Upper lobe of right lung (tissue), 1 donor: Measurements from ENCODE around the gene TRPV5. TPM values are rescaled to one million over a fixed set of nuclear protein-coding genes. Genes with fewer than 3 reads are reported as not detected.

Experiments used
- ATAC-seq: fragments of 200-7000 bp; cut with Tn5 transposase; one replicate; pipeline ENCODE4 v1.9.1; 2020; ENCODE audit warnings: mild to moderate bottlenecking, moderate library complexity
- DNase-seq: peaks from one replicate; pipeline ENCODE4 v3.0.0-alpha.2; 2020
- H3K27ac ChIP-seq: fragments of 200-600 bp; one replicate; pipeline ENCODE4 v1.8.0; 2022
- H3K27me3 ChIP-seq: fragments of 200-600 bp; one replicate; pipeline ENCODE4 v1.8.0; 2022; ENCODE audit warnings: mild to moderate bottlenecking
- H3K36me3 ChIP-seq: fragments of 200-600 bp; one replicate; pipeline ENCODE4 v1.8.0; 2022
- H3K4me1 ChIP-seq: fragments of 200-600 bp; one replicate; pipeline ENCODE4 v1.8.0; 2022
- H3K4me3 ChIP-seq: fragments of 200-600 bp; one replicate; pipeline ENCODE4 v1.8.0; 2022; ENCODE audit warnings: mild to moderate bottlenecking
- H3K9me3 ChIP-seq: fragments of 200-600 bp; one replicate; pipeline ENCODE4 v1.8.0; 2022
- intact Hi-C: fragments of 100-400 bp; cut with DNase I; formaldehyde crosslinking; loops from one replicate; pipeline ENCODE4 v1.11.0; 2022
- total RNA-seq: library from RNA; stranded (reverse); fragmentation: NEBNext Ultra II Directional; extraction: Animal tissue kit (Norgen Biotek cat#: 25700); gene quantifications from one replicate; pipeline ENCODE4 v1.2.1, GENCODE V29; 2021
- TF ChIP-seq, protein P1 (sequence below): fragments of 200-600 bp; IDR thresholded peaks from one replicate; pipeline ENCODE4 v1.8.0; 2022; ENCODE audit warnings: antibody characterized with exemption
- donor health status: DM: no; HTN: yes; CAD: no; lungs with severe emphysema.

The TRPV5 gene
- total RNA-seq, 1 donor from 2014 or later, result not detected

DNA sequence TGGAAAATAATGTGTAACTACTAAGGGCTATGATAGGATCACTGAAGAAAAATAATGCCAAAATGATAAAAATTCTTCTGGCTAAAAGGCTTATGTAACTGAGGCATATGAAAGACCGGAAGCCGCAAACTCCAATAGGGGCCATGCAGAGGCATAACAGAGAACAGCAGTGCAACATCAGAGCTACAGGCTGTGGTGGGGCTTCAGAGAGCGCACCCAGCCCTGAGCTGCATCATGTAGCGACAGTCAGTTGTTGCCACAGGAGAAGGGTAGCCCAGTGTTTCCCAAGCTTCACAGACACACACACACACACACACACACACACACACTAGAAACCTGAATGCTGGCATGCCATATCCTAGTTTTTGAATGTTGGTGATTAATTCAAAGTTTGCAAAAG, 15.1 kb upstream of the TRPV5 start:
- ATAC-seq (no peak), DNase-seq (no peak)
- H3K9me3 ChIP-seq, result no peaks in the 10 kb centered on the region
- H3K4me3 ChIP-seq, result no peak overlapping the region
- H3K27ac ChIP-seq, result no peak overlapping the region
- H3K27me3 ChIP-seq, result no peaks in the 10 kb centered on the region
- H3K36me3 ChIP-seq, result no peaks in the 10 kb centered on the region
- H3K4me1 ChIP-seq, result no peaks in the 10 kb centered on the region
- intact Hi-C loops, result no loop called here
- TF ChIP-seq, protein P1, sequence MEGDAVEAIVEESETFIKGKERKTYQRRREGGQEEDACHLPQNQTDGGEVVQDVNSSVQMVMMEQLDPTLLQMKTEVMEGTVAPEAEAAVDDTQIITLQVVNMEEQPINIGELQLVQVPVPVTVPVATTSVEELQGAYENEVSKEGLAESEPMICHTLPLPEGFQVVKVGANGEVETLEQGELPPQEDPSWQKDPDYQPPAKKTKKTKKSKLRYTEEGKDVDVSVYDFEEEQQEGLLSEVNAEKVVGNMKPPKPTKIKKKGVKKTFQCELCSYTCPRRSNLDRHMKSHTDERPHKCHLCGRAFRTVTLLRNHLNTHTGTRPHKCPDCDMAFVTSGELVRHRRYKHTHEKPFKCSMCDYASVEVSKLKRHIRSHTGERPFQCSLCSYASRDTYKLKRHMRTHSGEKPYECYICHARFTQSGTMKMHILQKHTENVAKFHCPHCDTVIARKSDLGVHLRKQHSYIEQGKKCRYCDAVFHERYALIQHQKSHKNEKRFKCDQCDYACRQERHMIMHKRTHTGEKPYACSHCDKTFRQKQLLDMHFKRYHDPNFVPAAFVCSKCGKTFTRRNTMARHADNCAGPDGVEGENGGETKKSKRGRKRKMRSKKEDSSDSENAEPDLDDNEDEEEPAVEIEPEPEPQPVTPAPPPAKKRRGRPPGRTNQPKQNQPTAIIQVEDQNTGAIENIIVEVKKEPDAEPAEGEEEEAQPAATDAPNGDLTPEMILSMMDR, result no peak

DNA sequence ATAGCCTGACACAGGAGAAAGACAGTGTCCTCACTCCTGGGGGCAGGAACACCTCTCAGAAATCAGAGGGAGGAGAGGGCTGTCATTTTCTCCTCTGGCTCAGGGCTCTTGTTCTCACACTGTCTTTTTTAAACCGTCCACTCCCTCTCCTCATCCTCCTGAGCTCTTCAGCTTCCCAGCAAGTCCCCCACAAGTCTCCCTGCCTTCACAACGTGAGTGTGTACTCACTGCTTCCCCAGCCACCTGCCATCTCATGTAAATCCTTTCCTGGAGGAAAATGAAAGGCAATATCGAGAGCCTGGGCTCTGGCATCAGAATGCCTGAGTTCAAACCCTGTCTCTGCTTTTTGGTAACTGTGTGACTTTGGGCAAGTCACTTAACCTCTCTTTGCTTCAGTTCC, 11.5 kb upstream of the TRPV5 start:
- intact Hi-C loops, result no loop called here
- Histone ChIP-seq H3K4me1 (peaks cover 3% of the 10 kb centered on the region), H3K36me3 (no peaks in the 10 kb centered on the region), H3K27me3 (no peaks in the 10 kb centered on the region), H3K9me3 (no peaks in the 10 kb centered on the region), H3K4me3 (no peak overlapping the region), H3K27ac (no peak overlapping the region)
- TF ChIP-seq, protein P1, result no peak
- DNase-seq, result no peak
- no peak for ATAC-seq

DNA sequence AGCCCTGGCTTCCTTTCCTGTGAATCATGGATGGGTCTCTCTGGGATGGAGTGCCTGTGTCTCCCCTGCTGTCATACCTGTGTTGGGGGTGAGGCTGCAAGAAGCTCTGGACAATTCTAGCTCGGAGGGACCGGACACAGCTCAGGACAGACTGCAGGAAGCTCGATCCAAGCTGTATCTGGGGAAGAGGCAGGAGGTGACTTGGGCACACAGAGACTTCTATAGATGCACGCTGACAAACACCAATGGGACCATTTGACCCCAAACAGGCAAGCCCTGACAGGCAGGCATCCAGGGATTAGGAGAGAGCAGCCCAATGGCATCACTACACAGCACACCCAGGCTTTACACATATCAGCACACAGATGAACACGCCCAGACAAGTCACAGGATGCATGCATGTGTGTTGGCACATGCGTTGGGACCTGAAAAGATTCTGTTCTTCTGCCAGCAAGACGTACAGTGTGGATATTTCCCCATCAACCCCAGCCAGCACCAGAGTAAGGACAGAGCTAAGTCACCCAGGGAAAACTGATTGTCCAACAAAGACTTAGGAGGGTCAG, 10.2 kb upstream of the TRPV5 start:
- Histone ChIP-seq H3K27me3 (no peaks in the 10 kb centered on the region), H3K4me1 (peaks cover 3% of the 10 kb centered on the region), H3K9me3 (no peaks in the 10 kb centered on the region), H3K36me3 (no peaks in the 10 kb centered on the region), H3K4me3 (no peak overlapping the region), H3K27ac (no peak overlapping the region)
- intact Hi-C loops, result no loop called here
- DNase-seq (no peak), ATAC-seq (no peak)
- TF ChIP-seq, protein P1, result no peak

DNA sequence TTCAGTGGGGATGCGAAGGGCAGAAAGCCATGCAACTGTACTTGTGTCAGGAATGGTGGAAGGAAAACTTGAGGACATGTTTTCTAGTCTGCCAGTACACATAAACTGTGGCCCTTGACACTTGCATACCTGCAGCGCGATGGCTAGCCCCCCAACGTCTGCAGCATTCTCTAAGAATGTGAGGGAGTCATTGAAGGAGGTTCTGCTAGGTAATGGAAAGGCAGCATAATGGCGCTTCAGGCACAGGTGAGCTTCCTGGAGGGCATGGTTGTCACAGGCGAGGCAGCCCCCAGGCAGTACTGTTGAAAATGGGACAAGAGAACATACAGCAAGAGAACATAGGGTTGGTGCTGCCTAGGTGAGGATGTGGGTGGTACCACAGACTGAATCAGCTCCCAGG, 9.2 kb upstream of the TRPV5 start:
- Histone ChIP-seq H3K4me1 (peaks cover 3% of the 10 kb centered on the region), H3K9me3 (no peaks in the 10 kb centered on the region), H3K4me3 (no peak overlapping the region), H3K27me3 (no peaks in the 10 kb centered on the region), H3K36me3 (no peaks in the 10 kb centered on the region), H3K27ac (no peak overlapping the region)
- no peak for DNase-seq
- TF ChIP-seq, protein P1, result no peak
- ATAC-seq, result no peak
- intact Hi-C loops, result no loop called here

DNA sequence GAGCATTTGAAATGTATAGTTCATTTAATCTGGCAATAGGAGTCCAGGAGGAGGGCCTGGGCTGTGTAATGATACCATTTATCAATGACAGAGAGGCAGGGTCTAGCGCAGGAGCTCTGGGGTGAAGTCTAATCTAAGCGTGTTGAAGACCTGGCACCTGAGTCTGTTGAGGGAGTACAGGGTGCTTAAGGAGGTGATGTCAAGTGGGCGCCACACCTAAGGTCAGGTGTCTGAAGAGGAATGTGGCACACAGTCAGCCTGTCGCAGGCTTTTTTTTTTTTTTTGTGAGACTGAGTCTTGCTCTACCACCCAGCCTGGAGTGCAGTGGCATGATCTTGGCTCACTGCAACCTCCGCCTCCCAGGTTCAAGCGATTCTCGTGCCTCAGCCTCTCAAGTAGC, 8.0 kb upstream of the TRPV5 start:
- intact Hi-C loops, result no loop called here
- ATAC-seq, result no peak
- Histone ChIP-seq H3K4me3 (no peak overlapping the region), H3K36me3 (no peaks in the 10 kb centered on the region), H3K4me1 (peaks cover 3% of the 10 kb centered on the region), H3K9me3 (no peaks in the 10 kb centered on the region), H3K27ac (no peak overlapping the region), H3K27me3 (no peaks in the 10 kb centered on the region)
- TF ChIP-seq, protein P1, result no peak
- no peak for DNase-seq

DNA sequence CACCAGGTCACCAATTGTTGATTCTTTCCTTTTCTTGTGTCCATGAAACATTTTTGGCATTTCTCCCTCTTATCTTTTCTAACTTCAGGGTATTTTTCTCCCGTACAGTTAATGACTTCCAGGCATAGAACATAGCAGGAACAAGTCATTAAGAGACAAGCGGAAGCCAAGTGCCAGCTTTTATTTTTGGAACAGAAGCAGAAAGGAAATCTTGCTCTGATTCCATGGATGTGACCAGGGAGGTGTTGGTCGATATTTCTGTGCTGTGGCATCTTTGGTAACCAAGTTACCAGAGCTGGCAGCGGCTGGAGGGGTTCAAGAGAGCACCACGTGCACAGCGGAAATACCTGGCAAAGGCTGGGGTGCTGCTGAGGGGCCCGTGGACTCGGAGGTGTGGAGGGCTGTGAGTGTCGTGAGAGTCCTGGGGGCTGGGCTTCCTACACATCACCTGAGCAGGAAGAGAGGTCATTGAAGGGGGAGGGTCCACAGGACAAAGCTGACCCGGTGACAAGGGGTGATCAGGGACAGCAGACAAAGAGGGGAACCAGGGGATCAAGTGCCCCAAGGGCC, 7.5 kb upstream of the TRPV5 start:
- DNase-seq, result no peak
- ATAC-seq, result no peak
- TF ChIP-seq, protein P1, result no peak
- no peaks in the 10 kb centered on the region for H3K27me3 ChIP-seq
- H3K4me1 ChIP-seq, result peaks cover 3% of the 10 kb centered on the region
- no peaks in the 10 kb centered on the region for H3K9me3 ChIP-seq
- H3K4me3 ChIP-seq, result no peak overlapping the region
- H3K27ac ChIP-seq, result no peak overlapping the region
- H3K36me3 ChIP-seq, result no peaks in the 10 kb centered on the region
- intact Hi-C loops, result no loop called here
